MM.1S (cell line): ENCODE measurements around the gene MAP4K3.

Experiments used
- EZH2 ChIP-seq: fragments of 300-600 bp; sonication (generic); optimal IDR thresholded peaks from 2 replicates; pipeline ENCODE3; 2017; ENCODE audit warnings: low read depth, mild to moderate bottlenecking, antibody characterized with exemption, low read length, mixed read lengths
- TF ChIP-seq, protein P1 (sequence below): fragments of 300-600 bp; sonication (generic); IDR thresholded peaks from 2 replicates; pipeline ENCODE4 v1.5.1; 2016; ENCODE audit warnings: antibody characterized with exemption, low read length, mixed read lengths

DNA sequence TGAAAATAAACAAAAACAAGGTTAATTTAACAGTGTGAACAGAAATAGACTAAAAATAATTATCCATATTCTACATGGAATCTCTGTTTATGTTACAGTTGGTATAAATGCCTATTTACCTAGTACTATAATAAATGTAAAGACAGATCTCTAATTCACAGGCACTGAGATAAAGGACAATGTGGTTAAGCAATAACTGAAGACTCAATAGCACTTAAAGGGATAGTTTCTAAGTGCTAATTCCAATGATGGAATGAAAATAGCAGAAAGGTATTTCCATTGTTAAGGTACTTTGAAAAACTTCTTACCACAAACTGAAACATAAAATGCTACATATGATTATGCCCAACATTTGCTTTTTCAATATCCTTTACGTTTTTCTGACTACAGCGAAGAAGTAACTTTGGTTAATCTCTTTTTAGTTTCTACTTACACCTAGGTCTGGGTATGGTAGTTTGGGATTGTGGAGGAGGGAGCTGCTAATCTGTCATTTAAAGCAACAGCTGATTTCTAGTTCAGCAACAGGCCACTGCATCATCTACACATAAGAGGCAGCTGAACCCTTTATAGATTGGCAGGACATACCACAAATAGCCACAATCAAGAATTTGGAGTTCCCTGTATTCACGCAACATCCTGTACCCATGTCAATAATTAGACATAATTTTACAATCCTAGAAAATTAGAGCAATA, 27.2 kb downstream of the MAP4K3 start:
- TF ChIP-seq, protein P1, sequence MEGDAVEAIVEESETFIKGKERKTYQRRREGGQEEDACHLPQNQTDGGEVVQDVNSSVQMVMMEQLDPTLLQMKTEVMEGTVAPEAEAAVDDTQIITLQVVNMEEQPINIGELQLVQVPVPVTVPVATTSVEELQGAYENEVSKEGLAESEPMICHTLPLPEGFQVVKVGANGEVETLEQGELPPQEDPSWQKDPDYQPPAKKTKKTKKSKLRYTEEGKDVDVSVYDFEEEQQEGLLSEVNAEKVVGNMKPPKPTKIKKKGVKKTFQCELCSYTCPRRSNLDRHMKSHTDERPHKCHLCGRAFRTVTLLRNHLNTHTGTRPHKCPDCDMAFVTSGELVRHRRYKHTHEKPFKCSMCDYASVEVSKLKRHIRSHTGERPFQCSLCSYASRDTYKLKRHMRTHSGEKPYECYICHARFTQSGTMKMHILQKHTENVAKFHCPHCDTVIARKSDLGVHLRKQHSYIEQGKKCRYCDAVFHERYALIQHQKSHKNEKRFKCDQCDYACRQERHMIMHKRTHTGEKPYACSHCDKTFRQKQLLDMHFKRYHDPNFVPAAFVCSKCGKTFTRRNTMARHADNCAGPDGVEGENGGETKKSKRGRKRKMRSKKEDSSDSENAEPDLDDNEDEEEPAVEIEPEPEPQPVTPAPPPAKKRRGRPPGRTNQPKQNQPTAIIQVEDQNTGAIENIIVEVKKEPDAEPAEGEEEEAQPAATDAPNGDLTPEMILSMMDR = no peak
- TF ChIP-seq EZH2 = no peak
